ENCODE data around the gene VAMP1. TPM values are rescaled to one million over a fixed set of nuclear protein-coding genes. Genes with fewer than 3 reads are reported as not detected.
A peak's percentile ranks its signal among the peaks of the same experiment; 100 is the strongest.
"Not testable (repeated sequence)": the region's sequence is repeated elsewhere in the genome, so short reads cannot be mapped to it uniquely, and the experiment has no call there.

The VAMP1 gene
- total RNA-seq, 6 experiments from 2014 or later, result 8.6 to 13.0 (median 10.8) TPM

- no peak for DNase-seq
- peak overlapping the region; percentile 95 for H3K27ac Mint-ChIP-seq
These were observed 24.5 kb upstream of the VAMP1 start for GRCh38 chr12:6494968-6495367.

GRCh38 chr12:6494258-6494743, 23.8 kb upstream of the VAMP1 start:
- Mint-ChIP-seq H3K27me3 (ENCODE audit: insufficient read depth) (0 out of 2 replicates have a peak, but pooled peaks cover 3% of the 10 kb centered on the region), H3K27ac (peak overlapping the region; percentile 95), H3K4me1 (ENCODE audit: low read depth) (peaks cover 26% of the 10 kb centered on the region), H3K36me3 (ENCODE audit: low read depth) (peaks cover 22% of the 10 kb centered on the region), H3K9me3 (no peaks in the 10 kb centered on the region), H3K4me3 (peak overlapping the region; percentile 99)
- TF ChIP-seq CTCF (IDR thresholded peaks at IDR 0.05), result peak; percentile 42; the same call in 1 of the 2 replicates
- peak; percentile 19 for DNase-seq

More at GRCh38 chr12:6494968-6495367, 24.5 kb upstream of the VAMP1 start:
- H3K4me1 Mint-ChIP-seq (ENCODE audit: low read depth), result peaks cover 26% of the 10 kb centered on the region
- no peaks in the 10 kb centered on the region for H3K9me3 Mint-ChIP-seq
- peak overlapping the region; percentile 99 for H3K4me3 Mint-ChIP-seq
- peaks cover 22% of the 10 kb centered on the region for H3K36me3 Mint-ChIP-seq (ENCODE audit: low read depth)
- 0 out of 2 replicates have a peak, but pooled peaks cover 3% of the 10 kb centered on the region for H3K27me3 Mint-ChIP-seq (ENCODE audit: insufficient read depth)
- no peak for TF ChIP-seq CTCF (IDR thresholded peaks at IDR 0.05)

GRCh38 chr12:6493497-6494257, 23.2 kb upstream of the VAMP1 start, which contains the start of gene NCAPD2:
NCAPD2 (plus strand) TSS chr12:6494102; CDS start chr12:6495099, 997 bp downstream.
- TF ChIP-seq CTCF (IDR thresholded peaks at IDR 0.05), result peak; percentile 66
- Mint-ChIP-seq H3K4me1 (ENCODE audit: low read depth) (peaks cover 26% of the 10 kb centered on the region), H3K9me3 (no peaks in the 10 kb centered on the region), H3K4me3 (peak within 1 kb of the TSS; percentile 99), H3K36me3 (ENCODE audit: low read depth) (peaks cover 22% of the 10 kb centered on the region), H3K27ac (peak within 1 kb of the TSS; percentile 98), H3K27me3 (ENCODE audit: insufficient read depth) (0 out of 2 replicates have a peak, but pooled peaks cover 5% of the 10 kb centered on the region)
- peak; percentile 97 for DNase-seq

- TF ChIP-seq CTCF (IDR thresholded peaks at IDR 0.05), result no peak
- H3K9me3 Mint-ChIP-seq, result no peaks in the 10 kb centered on the region
- peak; percentile 81 for DNase-seq
- H3K4me1 Mint-ChIP-seq (ENCODE audit: low read depth), result peaks cover 26% of the 10 kb centered on the region
- H3K27ac Mint-ChIP-seq, result peak within 1 kb of the TSS; percentile 98
- H3K36me3 Mint-ChIP-seq (ENCODE audit: low read depth), result peaks cover 22% of the 10 kb centered on the region
- H3K27me3 Mint-ChIP-seq (ENCODE audit: insufficient read depth), result 0 out of 2 replicates have a peak, but pooled peaks cover 5% of the 10 kb centered on the region
- peak within 1 kb of the TSS; percentile 99 for H3K4me3 Mint-ChIP-seq
These were observed 22.5 kb upstream of the VAMP1 start, which contains the start of gene MRPL51 for GRCh38 chr12:6492838-6493496. MRPL51 (minus strand) TSS chr12:6493262; CDS start chr12:6493136, 126 bp downstream.

- H3K4me3 Mint-ChIP-seq, DNase-seq: not testable (repeated sequence)
These were observed 20.2 kb upstream of the VAMP1 start for GRCh38 chr12:6490673-6491072.

More at GRCh38 chr12:6490673-6491072, 20.2 kb upstream of the VAMP1 start:
- Mint-ChIP-seq H3K36me3 (ENCODE audit: low read depth) (peaks cover 22% of the 10 kb centered on the region), H3K4me1 (ENCODE audit: low read depth) (peaks cover 25% of the 10 kb centered on the region)
- H3K9me3 Mint-ChIP-seq; H3K27ac Mint-ChIP-seq; H3K27me3 Mint-ChIP-seq (ENCODE audit: insufficient read depth): not testable (repeated sequence)

Data from HFFc6 (cell line).